Measurements from ENCODE around the gene HABP2. TPM values are rescaled to one million over a fixed set of nuclear protein-coding genes. Genes with fewer than 3 reads are reported as not detected.

Gene HABP2
- total and polyA plus RNA-seq, 3 donors from 2014 or later, result 0.37 to 1.9 TPM; not detected in 1

- Histone ChIP-seq H3K4me1 (no peaks in the 10 kb centered on the region), H3K4me3 (no peak overlapping the region), H3K27me3 (no peaks in the 10 kb centered on the region), H3K36me3 (ENCODE audit: low read depth, missing control alignments) (no peaks in the 10 kb centered on the region), H3K9me3 (no peaks in the 10 kb centered on the region), H3K27ac (no peak overlapping the region)
- WGBS, 2 donors, result 89 to 90% methylated on average over 4 of the region's 4 CpGs
- TF ChIP-seq CTCF (IDR thresholded peaks at IDR 0.05), result no peak
- TF ChIP-seq POLR2A (IDR thresholded peaks at IDR 0.05), result no peak
- DNase-seq, result no peak
- intact Hi-C loops (cut with DNase I; ENCODE audit: low total_unique reads), result no loop called here
Measured at GRCh38 chr10:113622831-113623230, 70.0 kb downstream of the HABP2 start.

GRCh38 chr10:113625461-113626186 is 72.8 kb downstream of the HABP2 start:
- Histone ChIP-seq H3K9me3 (no peaks in the 10 kb centered on the region), H3K36me3 (ENCODE audit: low read depth, missing control alignments) (no peaks in the 10 kb centered on the region), H3K4me3 (no peak overlapping the region), H3K27me3 (no peaks in the 10 kb centered on the region), H3K4me1 (no peaks in the 10 kb centered on the region), H3K27ac (no peak overlapping the region)
- TF ChIP-seq POLR2A (IDR thresholded peaks at IDR 0.05) (no peak), CTCF (IDR thresholded peaks at IDR 0.05) (no peak)
- WGBS, 2 donors, result 89 to 90% methylated on average over 10 of the region's 10 CpGs
- no peak for DNase-seq
- intact Hi-C loops (cut with DNase I; ENCODE audit: low total_unique reads), result no loop called here

GRCh38 chr10:113626809-113627355 is 74.0 kb downstream of the HABP2 start:
- 60 to 67% methylated on average over 5 of the region's 5 CpGs for WGBS, 2 donors

GRCh38 chr10:113627836-113628235 is 75.0 kb downstream of the HABP2 start:
- no peak overlapping the region for H3K4me3 ChIP-seq
- no peaks in the 10 kb centered on the region for H3K36me3 ChIP-seq (ENCODE audit: low read depth, missing control alignments)
- WGBS, 2 donors, result 56 to 66% methylated on average over 6 of the region's 6 CpGs
- no peaks in the 10 kb centered on the region for H3K27me3 ChIP-seq
- intact Hi-C loops (cut with DNase I; ENCODE audit: low total_unique reads), result no loop called here
- H3K27ac ChIP-seq, result no peak overlapping the region
- DNase-seq, result no peak
- no peak for TF ChIP-seq CTCF (IDR thresholded peaks at IDR 0.05)
- TF ChIP-seq POLR2A (IDR thresholded peaks at IDR 0.05), result no peak
- H3K4me1 ChIP-seq, result no peaks in the 10 kb centered on the region
- no peaks in the 10 kb centered on the region for H3K9me3 ChIP-seq

More at GRCh38 chr10:113626809-113627355, 74.0 kb downstream of the HABP2 start:
- H3K4me3 ChIP-seq, result no peak overlapping the region
- TF ChIP-seq CTCF (IDR thresholded peaks at IDR 0.05) (no peak), POLR2A (IDR thresholded peaks at IDR 0.05) (no peak)
- H3K9me3 ChIP-seq, result no peaks in the 10 kb centered on the region
- H3K27me3 ChIP-seq, result no peaks in the 10 kb centered on the region
- no peaks in the 10 kb centered on the region for H3K36me3 ChIP-seq (ENCODE audit: low read depth, missing control alignments)
- intact Hi-C loops (cut with DNase I; ENCODE audit: low total_unique reads), result no loop called here
- no peak overlapping the region for H3K27ac ChIP-seq
- DNase-seq, result no peak
- no peaks in the 10 kb centered on the region for H3K4me1 ChIP-seq
